OCI-LY3 (cell line): Measurements from ENCODE around the gene C11orf21.

Source experiments
- EZH2phosphoT487 ChIP-seq: fragments of 200-600 bp; shearing (Covaris generic); IDR thresholded peaks from 2 replicates; pipeline ENCODE4 v1.6.1; 2018; ENCODE audit warnings: antibody characterized with exemption, mixed run types, low read depth
- TF ChIP-seq, protein P1 (sequence below): fragments of 200-600, 300-600 bp; sonication (generic); IDR thresholded peaks from 2 replicates; pipeline ENCODE4 v1.5.1; 2014; ENCODE audit warnings: antibody characterized with exemption, low read length, low read depth

DNA sequence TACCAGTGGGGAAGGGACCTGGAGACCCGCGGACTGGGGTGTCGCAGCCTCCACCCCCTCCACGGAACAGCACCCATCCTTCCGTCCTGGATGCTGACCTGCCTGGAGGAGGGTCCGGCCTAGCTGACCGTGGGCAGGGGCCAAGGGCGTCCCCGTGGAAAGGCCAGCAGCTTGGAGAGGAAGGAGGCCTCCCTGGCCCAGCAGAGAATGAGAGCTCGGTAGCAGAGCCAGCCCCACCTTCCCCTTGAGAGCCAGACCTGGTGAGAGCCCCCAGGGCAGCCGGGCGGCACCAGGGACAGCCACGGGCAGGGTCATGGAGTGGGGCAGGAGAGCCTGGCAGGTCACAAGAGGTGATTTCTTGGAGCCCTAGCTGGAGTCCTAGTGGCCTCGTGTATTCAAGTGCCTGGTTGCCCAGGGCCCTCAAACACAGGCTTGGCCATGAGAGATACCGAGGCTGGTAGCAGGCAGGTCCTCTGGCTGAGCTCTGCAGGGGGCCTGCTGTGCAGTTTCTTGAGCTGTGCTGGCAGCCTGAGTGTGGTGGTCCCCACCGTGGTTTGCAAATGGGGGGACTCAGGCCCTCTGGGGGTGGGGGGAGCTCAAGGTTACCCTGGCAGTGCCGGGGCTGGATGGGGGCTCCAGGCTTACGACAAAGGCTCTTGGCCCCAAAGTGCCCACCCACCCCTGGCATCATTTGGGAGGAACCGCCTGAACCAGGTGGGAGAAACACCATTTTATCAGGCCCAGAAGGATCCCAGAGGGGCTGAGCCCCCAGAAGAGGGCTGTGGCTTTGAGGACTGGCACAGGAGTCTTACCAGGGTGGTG is 7.7 kb upstream of the C11orf21 start:
- TF ChIP-seq, protein P1, sequence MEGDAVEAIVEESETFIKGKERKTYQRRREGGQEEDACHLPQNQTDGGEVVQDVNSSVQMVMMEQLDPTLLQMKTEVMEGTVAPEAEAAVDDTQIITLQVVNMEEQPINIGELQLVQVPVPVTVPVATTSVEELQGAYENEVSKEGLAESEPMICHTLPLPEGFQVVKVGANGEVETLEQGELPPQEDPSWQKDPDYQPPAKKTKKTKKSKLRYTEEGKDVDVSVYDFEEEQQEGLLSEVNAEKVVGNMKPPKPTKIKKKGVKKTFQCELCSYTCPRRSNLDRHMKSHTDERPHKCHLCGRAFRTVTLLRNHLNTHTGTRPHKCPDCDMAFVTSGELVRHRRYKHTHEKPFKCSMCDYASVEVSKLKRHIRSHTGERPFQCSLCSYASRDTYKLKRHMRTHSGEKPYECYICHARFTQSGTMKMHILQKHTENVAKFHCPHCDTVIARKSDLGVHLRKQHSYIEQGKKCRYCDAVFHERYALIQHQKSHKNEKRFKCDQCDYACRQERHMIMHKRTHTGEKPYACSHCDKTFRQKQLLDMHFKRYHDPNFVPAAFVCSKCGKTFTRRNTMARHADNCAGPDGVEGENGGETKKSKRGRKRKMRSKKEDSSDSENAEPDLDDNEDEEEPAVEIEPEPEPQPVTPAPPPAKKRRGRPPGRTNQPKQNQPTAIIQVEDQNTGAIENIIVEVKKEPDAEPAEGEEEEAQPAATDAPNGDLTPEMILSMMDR, result no peak
- TF ChIP-seq EZH2phosphoT487, result no peak
